GM21423 (cell line): ENCODE measurements around the gene SLC27A3.

Experiments
- ATAC-seq: cut with Tn5 transposase; IDR thresholded peaks from one replicate; pipeline ENCODE4 v1.9.1; 2021; ENCODE audit warnings: mild to moderate bottlenecking, moderate library complexity; ENCODE audit not compliant: unreplicated experiment

Gene SLC27A3

GRCh38 chr1:153796786-153797659 is 21.8 kb downstream of the SLC27A3 start:
- ATAC-seq = no peak

DNA sequence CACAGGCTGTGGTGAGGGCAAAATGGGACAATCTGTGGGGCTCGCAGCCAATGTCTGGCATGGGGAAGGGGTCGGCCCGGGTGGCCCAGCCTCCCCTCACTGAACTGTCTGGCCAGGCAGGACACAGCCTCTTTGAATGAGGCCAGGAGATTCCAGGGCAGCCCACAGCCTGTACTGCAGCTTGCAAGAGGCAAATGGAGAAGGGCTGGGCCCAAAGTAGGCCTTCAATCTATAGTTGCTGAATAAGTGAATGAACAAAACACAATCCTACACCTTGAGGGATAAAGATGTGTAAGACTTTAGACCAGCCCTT is 23.2 kb downstream of the SLC27A3 start:
- no peak for ATAC-seq

DNA sequence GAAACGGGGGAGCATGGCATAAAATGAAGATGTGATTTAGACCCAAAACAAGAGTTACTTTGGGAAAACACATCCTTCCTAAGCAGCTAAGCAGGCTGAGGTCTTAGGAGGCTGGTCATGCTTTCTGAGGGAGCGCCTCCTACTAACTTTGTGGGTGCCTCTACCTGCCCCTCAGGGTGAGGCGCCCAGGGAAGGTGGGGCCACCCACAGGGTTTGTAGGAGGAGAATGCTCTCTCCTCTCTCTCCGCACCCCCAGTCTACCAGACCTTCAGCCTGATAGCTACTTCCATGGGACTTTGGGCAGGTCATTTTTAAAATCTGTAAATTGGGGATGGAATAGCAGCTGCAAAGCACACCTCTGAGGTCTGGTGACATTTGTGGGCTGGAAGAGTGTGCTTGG is 23.8 kb downstream of the SLC27A3 start:
- no peak for ATAC-seq

- ATAC-seq = no peak
Observed at GRCh38 chr1:153799566-153800465, 24.6 kb downstream of the SLC27A3 start.

GRCh38 chr1:153800516-153800915 is 25.3 kb downstream of the SLC27A3 start:
- no peak for ATAC-seq

GRCh38 chr1:153801028-153801625 is 25.9 kb downstream of the SLC27A3 start:
- no peak for ATAC-seq

DNA sequence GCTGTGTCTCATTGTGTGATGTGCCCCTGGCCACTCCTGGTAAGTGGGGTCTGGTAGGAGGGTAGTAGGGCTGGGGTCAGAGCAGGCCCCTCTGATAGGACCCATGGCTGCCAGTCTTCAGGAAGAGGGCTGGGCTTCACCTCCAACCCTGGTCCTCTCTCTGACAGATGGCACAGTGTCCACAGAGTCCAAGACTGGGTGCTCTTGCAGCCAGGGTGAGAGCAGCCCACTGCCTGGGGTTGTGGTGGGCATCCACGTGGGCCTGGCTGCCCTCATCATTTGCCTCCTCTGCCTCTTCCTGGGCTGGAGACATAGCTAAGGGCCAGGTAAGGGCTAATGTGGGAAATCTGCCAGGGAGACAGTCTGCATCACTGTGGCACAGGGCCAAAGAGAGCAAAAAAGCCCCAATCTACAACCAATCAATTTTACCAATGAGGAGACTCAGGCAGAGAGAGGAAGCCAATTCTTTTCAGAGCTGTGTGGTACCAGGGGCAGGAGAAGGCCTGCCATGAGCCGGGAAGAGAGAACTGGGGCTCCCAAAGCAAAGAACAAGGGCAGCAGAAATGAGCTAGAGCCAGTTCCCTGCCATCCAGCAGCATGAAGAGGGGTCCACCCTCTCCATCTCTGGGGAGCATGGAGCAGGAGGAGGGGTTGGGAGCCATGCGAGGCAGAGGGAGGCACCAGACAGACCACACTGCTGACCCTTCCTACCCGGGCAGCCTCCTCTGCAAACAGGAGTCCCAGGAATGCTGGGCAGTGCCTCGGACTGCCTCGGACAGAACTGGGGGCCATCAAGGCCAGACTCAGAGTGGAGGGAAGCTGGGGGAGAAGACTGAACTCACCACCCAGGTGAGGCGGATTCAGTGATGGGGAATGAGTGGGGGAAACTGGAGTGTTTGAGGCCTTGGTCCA is 26.8 kb downstream of the SLC27A3 start:
- no peak for ATAC-seq

- no peak for ATAC-seq
Observed at GRCh38 chr1:153803470-153804056, 28.4 kb downstream of the SLC27A3 start.

DNA sequence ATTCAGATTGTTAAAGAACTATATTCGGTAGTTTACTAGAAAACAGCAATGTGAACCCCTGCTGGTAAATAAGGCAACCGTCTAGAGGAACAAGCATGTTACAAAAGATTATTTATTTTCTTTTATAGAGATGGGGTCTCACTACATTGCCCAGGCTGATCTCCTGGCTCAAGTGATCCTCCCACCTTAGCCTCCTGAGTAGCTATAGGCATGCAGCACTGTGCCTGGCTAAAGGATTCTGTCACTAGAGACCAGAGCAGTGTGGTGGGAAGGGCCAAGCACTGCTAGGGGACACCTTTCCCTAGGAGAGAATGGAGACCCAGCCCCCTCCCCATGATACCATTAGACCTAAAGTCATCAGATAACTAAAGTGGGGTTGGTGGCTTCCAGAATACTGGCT is 28.9 kb downstream of the SLC27A3 start:
- ATAC-seq = no peak

- peak; percentile 95 for ATAC-seq
Observed at GRCh38 chr1:153805042-153805745, 30.0 kb downstream of the SLC27A3 start.

GRCh38 chr1:153805886-153806719 is 30.9 kb downstream of the SLC27A3 start:
- no peak for ATAC-seq

GRCh38 chr1:153816283-153816889 is 41.2 kb downstream of the SLC27A3 start:
- no peak for ATAC-seq

DNA sequence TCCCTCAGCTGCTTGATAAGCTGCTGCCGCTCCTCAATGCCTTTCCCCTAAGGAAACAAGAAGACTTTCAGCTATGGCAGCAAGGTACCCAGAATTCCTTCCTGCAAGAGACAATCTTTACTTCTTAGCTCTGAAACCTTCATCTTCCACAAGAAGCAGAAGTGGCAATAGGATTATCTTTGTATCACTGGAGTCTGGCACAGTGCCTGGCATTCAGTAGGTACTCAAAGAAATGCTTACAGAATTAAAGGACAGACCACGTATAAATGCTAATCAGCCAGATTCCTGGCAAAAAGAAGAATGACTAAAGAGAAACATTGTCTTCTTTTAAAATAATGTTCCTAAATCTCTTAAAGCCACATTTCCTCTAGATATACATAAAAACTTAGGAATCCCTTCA is 43.7 kb downstream of the SLC27A3 start:
- no peak for ATAC-seq

DNA sequence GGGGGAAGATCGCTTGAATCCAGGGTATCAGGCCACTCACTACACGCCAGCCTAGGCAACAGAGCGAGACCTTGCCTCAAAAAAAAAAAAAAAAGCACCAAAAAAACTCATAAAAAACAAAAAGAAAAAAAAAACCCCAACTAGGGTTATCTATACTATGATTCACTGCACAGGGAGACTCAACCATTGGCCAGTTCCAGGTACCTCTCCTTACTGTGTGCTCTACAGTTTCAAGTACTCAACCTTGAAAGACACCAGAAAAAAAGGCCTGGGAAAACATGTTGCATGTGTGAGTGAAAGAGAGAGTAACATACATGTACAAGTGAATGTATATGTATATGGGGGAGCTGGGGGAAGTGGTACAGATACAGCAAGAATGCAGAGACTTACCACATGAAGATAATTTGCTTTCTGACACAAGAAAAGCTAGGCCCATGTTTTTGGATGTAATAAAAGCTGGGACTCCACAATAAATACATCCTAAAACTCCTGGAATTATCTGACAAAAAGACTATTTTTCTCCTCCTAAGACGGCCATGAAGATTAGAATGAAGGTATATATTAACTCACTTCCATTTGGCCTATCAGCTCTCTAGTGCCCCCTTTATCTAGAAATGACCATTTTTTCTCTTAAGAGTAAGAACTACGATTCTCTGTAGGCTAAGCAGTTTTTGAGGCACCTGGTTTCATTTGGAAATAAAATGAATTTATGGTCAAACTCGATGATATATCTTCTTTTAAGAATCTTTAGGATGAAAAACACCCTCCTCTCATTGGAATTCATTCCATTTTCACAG is 52.2 kb downstream of the SLC27A3 start:
- ATAC-seq = no peak
